CD4-positive, alpha-beta T cell treated with Interleukin-21 for 1 hour (primary cell): ENCODE data around the gene ENTR1.

Source experiments
- DNase-seq: peaks from one replicate; pipeline ENCODE4 v3.0.0-alpha.2; 2020

The ENTR1 gene

DNA sequence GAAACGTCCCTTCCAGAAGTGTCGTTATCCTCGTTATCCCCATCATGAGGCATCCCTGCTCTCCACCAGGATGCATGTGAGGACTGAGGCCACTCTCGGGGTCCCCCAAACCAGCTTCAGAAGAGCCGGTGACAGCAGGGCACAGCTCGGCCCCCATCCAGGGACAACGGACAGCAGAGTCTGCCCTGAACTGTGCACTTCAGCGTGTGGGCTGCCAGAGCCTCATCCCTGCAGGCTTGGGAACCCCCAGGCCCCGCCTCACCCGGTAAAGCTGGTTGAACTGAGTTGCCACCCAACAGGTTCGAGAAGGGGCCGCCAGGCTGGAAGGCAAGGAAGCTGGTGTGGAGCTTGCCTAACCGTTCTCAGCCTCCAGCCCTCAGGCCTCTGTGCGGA, 36.2 kb downstream of the ENTR1 start:
- DNase-seq, result no peak

DNA sequence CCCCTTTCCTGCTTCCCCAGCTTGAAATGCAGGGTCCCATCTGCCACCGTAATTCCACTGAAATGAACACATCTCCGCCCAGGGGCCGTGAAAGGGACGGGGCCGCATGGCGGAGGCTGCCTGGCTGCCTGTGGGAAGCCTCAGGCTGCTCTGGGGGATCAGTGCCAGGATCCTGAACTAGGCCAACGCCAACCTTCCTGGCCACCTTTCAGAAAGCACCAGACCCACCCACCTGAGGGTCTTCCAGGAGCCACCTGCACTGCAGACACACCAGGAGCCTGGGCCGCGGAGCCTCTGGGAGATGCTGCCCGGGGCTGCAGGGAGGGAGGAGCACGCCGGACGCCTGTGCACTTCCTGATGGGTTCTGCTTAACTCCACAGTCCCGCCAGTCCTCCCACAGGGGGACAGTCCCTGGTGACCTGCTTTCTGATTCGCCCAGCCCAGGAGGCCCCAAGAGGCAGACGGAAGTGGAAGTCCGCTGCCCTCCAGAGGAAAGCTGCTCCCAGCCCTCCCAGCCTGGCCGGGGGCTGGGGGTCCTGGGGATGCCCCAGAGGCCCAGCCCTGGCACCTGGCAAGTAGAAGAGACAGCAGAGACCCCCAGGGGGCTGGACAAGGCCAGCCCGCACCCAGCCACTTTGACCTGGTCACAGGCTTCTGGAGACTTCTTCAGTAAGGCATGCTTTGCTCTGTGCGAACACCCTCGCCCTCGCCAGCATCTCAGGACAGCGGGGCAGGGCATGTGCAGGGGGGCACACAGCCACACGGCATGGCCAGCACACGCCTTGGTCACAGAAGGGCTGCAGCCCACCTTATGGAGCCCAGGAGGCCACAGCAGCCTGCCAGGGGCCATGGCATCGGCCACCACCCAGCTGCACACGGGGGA, 36.9 kb downstream of the ENTR1 start, which contains the start of gene CARD9:
Gene CARD9, minus strand, starts transcription at position 370 of the 883 bp plus-strand sequence. CDS start 1,591 bp downstream, outside the sequence.
- DNase-seq, result no peak

DNA sequence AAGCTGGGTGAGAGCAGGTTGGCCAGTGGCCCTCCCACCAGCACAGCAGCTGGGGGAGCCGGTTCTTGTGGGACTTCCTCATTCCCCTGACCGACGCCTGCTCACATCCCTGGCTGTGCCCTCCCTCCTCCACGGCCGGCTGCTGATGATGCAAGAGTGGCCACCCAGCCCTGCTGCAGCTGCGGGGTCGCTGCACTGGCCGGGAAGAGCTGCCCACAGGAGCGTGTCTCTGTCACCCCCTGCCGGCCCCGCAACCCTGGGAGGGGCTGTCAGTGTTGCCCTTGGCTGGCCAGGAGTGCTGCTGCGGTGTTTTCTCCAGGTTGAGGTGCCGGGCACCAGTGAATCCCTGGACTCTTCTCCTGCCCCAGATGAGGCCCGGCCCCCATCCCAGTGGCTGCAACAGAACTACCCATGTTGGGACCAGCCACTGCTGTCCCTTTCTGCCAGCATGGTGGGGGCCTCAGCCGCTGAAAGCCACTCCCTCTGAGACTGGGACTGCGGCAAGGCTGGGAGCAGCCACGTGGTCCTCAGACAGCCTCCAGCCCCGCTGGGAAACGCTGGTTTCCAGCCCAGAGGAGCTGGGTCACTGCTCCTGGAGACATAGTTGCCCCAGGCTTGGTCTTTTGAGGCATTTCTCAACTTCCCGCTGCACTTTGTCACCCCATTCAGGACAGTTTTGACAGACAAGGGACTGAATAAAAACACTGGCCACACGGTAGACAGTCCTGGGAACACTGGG, 37.7 kb downstream of the ENTR1 start:
- DNase-seq, result no peak

DNA sequence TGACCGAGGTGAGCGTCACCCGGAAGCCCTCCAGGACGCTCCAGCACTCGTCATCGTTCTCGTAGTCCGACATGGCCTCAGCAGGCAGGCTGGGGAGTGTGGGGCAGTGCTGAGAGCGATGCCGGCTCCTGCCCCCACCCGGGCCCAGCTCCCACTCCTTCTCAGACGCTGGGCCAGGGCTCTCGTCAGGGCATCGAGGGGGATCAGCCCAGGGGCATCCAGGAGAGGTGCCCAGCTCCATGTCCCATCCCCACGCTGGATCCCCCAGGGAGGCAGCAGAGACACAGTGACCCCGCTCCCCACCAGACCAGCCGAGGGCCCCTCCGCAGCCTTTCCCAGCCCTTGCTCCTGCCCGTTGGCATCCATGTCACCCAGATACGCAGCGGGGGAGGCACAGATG, 38.4 kb downstream of the ENTR1 start:
- no peak for DNase-seq

GRCh38 chr9:136371533-136371880, 38.9 kb downstream of the ENTR1 start:
- DNase-seq, result no peak

- DNase-seq, result no peak
Observed at GRCh38 chr9:136370687-136371532, 39.5 kb downstream of the ENTR1 start.

DNA sequence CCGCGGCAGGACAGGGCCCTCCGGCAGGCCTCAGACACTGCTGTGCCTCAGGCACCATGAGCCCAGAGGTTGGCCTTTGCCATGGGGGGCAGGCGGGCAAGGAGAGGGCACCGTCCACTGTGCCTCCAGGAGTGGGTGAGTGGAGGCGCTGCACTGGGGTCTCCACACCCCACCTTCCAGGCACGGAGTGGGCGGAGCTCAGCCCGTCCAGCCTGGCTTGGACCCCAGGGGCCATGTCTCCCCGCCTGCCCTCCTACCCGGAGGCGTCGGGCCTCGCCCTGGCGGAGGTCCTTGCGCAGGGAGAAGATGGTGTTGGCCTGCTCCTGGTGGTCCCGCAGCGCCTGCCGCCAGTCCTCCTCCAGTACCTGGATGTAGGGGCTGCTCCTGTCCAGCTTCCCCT, 40.4 kb downstream of the ENTR1 start:
- DNase-seq, result no peak

- DNase-seq, result no peak
Observed at GRCh38 chr9:136368190-136368589, 42.2 kb downstream of the ENTR1 start.

GRCh38 chr9:136367296-136368145, 42.9 kb downstream of the ENTR1 start:
- no peak for DNase-seq

DNA sequence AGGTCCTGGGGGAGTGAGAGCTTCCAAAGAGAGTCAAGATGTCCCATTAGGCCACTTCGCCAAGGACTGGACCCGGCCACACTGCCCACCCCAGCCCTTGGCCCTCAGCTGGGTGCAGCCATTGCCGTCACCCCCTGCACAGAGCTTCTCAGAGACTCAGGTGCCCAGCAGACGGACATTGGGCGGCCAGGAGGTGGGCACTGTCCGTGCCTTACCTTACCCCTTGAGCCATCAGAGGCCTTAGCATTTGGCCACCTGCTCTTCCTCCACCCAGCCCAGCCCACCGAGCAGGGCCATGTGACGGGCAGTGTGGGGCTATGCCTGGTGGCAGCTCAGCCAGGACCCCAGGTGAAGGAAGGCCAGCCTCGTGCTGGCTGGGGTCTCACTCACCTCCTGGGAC, 43.6 kb downstream of the ENTR1 start:
- DNase-seq, result no peak

- no peak for DNase-seq
Observed at GRCh38 chr9:136365775-136366222, 44.6 kb downstream of the ENTR1 start.

DNA sequence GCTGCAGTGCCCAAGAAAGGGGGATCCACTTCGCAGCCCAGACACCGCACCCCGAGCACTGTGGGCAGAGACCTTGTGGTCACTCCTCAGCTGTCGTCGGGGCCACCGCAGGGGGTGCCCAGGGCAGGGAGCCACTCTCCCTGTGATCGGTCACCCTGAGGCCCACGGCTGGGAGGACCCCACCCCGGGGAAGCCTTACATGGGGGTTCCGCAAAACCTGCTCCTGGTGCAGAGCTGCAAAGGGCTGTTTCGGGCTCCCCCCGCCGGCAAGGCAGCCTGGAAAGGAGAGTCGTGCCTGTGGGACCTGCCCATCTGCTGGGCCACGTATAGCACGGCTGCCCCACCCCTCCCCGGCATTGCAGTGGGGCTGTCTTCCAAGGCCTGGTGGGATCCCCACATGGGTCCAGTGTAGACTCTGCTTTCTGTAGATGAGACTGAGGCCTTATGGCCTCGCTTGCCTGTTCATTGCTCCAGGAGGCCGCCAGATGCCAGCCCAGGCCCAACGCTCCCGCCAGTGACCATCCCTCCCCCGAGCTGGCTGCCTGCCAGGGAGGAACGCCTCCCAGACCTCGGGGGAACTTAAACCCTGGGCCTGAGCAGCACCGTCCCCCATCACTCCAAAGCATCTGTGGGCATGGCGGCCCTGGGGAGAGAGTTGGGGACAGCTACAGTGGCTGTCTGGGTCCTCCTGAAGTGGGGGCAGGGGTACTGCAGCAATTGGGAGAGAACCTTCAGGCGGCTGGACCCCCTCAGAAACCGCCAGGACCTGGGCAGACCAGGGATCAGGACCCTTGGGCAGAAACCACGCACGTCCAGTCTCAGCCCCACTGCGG, 45.3 kb downstream of the ENTR1 start:
- DNase-seq, result no peak

- no peak for DNase-seq
Observed at GRCh38 chr9:136363949-136364748, 46.3 kb downstream of the ENTR1 start.

- peak; percentile 94 for DNase-seq
Observed at GRCh38 chr9:136363106-136363948, 47.1 kb downstream of the ENTR1 start, which contains the start of gene DNLZ. DNLZ (minus strand) TSS chr9:136363744; CDS start chr9:136363714, 30 bp downstream.

DNA sequence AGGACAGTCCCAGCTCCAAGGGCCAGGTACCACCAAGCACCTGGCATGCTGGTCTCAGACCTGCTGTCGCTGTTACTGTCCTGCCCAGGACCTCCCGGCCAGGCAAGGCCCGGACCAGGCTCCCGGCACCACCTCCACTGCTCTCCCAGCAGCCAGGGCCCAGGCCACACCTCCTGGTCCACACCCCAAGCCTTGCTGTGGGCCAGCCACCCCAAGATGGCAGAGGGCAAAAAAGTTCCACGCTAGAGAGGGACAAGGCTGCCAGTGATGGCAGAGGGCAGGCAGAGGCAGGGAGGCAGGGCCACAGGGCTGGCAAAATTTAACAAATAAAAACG, 48.0 kb downstream of the ENTR1 start:
- DNase-seq, result no peak

DNA sequence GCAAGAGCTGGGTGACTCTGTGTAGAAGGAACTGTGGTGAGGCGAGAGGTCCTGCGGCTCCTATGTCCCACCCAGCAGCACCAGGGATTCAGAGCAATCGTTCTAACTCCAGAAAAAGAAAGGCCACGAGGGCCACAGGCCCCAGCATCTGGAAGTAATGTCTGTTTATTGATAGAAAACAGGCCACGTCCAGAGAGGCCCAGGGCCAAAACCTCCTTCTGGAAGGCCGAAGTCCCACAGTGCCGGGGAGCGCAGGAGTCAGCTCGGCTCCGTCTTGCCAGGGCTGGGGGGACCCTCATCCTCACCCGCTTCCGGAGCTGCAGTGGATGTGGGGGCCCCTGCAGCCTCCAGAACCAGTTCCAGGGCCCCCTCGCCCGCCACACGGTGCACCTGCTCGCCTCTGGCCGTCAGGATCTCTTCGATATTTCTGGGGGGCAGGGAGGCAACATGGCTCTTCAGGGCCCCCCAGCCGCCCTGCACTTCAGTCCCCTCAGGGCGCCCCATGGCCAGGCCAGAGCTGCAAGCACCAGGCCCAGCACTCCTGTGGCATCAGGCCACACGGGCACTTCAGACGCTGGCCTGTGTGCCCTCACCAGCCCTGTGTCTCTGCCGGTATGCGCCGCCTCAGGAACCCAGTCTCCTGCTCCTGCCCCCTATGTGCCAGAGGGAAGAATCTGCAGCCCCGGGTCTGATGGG, 48.5 kb downstream of the ENTR1 start:
- no peak for DNase-seq

DNA sequence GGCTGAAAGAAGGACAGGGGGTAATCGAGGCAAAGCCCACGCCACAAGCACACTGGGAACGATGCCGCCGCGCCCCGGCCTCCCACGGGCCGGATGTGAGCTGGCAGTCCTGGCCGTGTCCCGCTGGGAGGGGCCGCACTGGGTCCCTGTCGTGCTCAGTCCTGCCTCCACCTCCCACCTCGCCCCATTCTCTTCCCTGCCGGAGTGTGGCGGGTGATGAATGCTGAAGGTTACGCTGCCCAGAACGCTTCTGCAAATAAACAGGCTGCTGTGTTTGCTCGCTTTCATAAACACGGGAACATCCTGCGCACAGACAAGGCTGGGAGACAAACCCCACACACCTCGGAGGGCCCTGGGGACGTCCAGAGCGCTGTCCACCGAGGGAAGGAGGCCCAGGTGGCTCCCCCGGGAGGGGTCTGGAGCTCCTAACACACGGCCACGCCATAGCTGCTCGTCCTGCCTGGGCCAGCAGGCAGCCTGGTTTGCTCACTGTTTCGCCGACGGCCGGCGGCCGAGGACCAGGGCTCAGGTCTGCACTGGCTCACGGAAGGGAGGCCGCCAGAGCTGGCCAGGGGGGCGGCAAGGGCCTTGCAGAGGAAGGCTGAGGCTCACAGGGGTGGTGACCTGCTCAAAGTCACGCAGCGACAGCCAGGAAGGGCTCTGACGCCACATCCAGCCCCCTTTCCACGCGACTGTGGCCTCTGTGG, 49.2 kb downstream of the ENTR1 start:
- no peak for DNase-seq
